Measurements from ENCODE around the gene NAA10. TPM values are rescaled to one million over a fixed set of nuclear protein-coding genes. Genes with fewer than 3 reads are reported as not detected.

NAA10 gene
- total RNA-seq, 1 donor from 2014 or later, result 69.2 TPM

DNA sequence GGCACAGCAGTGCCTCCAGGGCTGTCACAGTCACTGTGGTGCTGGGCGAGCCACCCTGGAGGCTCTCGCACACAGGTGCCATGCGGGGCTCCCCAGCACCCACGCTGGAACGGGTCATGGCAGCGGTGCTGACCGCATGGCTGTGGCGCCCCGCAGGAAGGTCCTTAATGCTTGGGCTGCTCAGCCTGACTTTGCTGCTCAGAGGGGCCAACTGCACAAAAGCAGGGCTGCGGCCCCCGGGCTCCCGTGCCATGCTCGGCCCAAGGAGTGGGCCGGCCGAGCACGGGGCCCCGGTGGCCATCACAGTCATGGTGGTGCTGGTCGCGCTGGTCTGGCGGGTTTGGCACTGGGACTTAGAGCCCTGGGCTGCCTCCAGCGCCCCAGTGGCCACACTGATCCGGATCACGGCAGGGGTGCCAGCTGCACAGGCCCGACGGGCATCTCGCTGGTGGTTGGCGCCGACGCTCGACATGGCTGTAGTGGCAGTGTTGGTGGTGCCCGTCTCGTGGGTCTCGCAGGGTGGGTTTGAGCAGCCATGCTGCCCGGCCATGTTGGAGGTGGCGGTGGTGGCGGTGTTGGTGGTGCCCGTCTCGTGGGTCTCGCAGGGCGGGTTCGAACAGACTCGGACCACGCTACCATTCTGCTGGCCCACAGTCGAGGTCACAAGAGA is 19.9 kb upstream of the NAA10 start:
- TF ChIP-seq CTCF (IDR thresholded peaks at IDR 0.05), result no peak
- DNase-seq (no peak), ATAC-seq (no peak)
- Histone ChIP-seq H3K27ac (no peak overlapping the region), H3K4me1 (peaks cover 3% of the 10 kb centered on the region), H3K27me3 (ENCODE audit: low read depth) (no peaks in the 10 kb centered on the region), H3K9me3 (no peaks in the 10 kb centered on the region), H3K4me3 (no peak overlapping the region), H3K36me3 (peaks cover 98% of the 10 kb centered on the region)
- intact Hi-C loops (cut with DNase I), result loop anchor here (10.0 kb wide), 1 partner anchor 190 kb away; the partner anchor contains the start of gene PLXNB3

- Histone ChIP-seq H3K4me1 (peaks cover 5% of the 10 kb centered on the region), H3K4me3 (no peak overlapping the region), H3K27ac (peak overlapping the region; percentile 36), H3K36me3 (peaks cover 98% of the 10 kb centered on the region), H3K27me3 (ENCODE audit: low read depth) (no peaks in the 10 kb centered on the region), H3K9me3 (no peaks in the 10 kb centered on the region)
- no peak for TF ChIP-seq CTCF (IDR thresholded peaks at IDR 0.05)
- no peak for DNase-seq
- ATAC-seq, result no peak
- intact Hi-C loops (cut with DNase I), result loop anchor here (10.0 kb wide), 1 partner anchor 189 kb away; the partner anchor contains the start of gene PLXNB3
Measured at GRCh38 chrX:153953892-153954557, 19.2 kb upstream of the NAA10 start.

- Histone ChIP-seq H3K9me3 (no peaks in the 10 kb centered on the region), H3K27me3 (ENCODE audit: low read depth) (no peaks in the 10 kb centered on the region), H3K36me3 (peaks cover 92% of the 10 kb centered on the region), H3K4me1 (peaks cover 5% of the 10 kb centered on the region), H3K4me3 (no peak overlapping the region), H3K27ac (peak overlapping the region; percentile 36)
- DNase-seq (peak; percentile 70), ATAC-seq (peak; percentile 73 to 83)
- peak; percentile 88 for TF ChIP-seq CTCF (IDR thresholded peaks at IDR 0.05)
- intact Hi-C loops (cut with DNase I), result loop anchor here (10.0 kb wide), 1 partner anchor 189 kb away; the partner anchor contains the start of gene PLXNB3
Measured at GRCh38 chrX:153953342-153953830, 18.5 kb upstream of the NAA10 start.

DNA sequence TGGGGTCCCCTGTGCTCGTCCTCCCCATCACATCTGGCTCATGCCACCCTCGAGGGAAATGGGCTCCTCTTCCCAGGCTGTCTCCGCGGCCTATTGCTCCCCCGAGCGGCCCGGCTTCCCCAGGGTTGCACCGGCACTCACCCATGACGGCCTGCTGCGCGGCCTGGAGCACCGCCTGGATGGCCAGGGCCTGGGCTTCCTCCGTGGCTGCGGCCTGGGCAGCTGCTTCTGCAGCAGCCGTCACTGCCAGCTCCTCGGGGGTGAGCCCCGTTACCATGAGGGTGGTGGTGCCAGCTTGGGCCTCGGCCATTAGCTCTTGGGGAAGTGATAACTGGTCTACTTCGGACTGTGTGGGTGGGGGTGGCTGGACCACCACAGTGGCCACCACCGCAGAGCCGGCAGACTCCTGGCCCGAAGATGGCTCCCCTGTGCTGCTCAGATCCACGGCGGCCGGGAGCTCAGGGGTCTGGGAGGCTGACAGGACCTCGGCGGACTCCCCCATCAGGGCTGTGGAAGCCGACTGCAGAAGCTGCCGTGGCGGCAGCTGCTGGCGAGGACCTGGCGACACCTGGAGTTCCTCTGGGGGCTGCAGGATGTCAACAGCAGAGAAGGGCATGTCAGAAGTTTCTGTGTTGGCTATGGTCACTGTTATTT is 17.7 kb upstream of the NAA10 start:
- no peaks in the 10 kb centered on the region for H3K27me3 ChIP-seq (ENCODE audit: low read depth)
- no peak overlapping the region for H3K27ac ChIP-seq
- no peak for DNase-seq
- intact Hi-C loops (cut with DNase I), result loop anchor here (10.0 kb wide), 1 partner anchor 188 kb away; the partner anchor contains the start of gene PLXNB3
- H3K36me3 ChIP-seq, result peaks cover 87% of the 10 kb centered on the region
- no peak for ATAC-seq
- H3K4me3 ChIP-seq, result no peak overlapping the region
- TF ChIP-seq CTCF (IDR thresholded peaks at IDR 0.05), result no peak
- H3K4me1 ChIP-seq, result peaks cover 5% of the 10 kb centered on the region
- H3K9me3 ChIP-seq, result no peaks in the 10 kb centered on the region

GRCh38 chrX:153951683-153952372 is 17.0 kb upstream of the NAA10 start:
- TF ChIP-seq CTCF (IDR thresholded peaks at IDR 0.05), result no peak
- peaks cover 5% of the 10 kb centered on the region for H3K4me1 ChIP-seq
- no peak overlapping the region for H3K27ac ChIP-seq
- peaks cover 81% of the 10 kb centered on the region for H3K36me3 ChIP-seq
- no peak for ATAC-seq
- no peak overlapping the region for H3K4me3 ChIP-seq
- intact Hi-C loops (cut with DNase I), result loop anchor here (10.0 kb wide), 1 partner anchor 187 kb away; the partner anchor contains the start of gene PLXNB3
- no peaks in the 10 kb centered on the region for H3K27me3 ChIP-seq (ENCODE audit: low read depth)
- no peaks in the 10 kb centered on the region for H3K9me3 ChIP-seq
- DNase-seq, result no peak

Measured in lower lobe of right lung (tissue), 2 donors.